ENCODE data around the gene TEX50. TPM values are rescaled to one million over a fixed set of nuclear protein-coding genes. Genes with fewer than 3 reads are reported as not detected.

Gene TEX50
- total and polyA plus RNA-seq, 2 of the 8 experiments (the other 6 are each of a cell fraction or from before 2014, with no cell fraction given) = not detected

GRCh38 chr1:173590557-173590956, 44.6 kb upstream of the TEX50 start:
- POLR2A ChIA-PET (ENCODE audit: partially characterized antibody) = no interaction called here
- H3K27ac ChIP-seq (ENCODE audit: low read depth, low read length) = no peak overlapping the region
- TF ChIP-seq MAFK (IDR thresholded peaks at IDR 0.05; ENCODE audit: low read depth, low read length) (no peak), HDAC2 (IDR thresholded peaks at IDR 0.05; ENCODE audit: borderline replicate concordance in 1 of 2, low read depth in 2 of 2, low read length in 2 of 2) (no peak), POLR2A (IDR thresholded peaks at IDR 0.05; ENCODE audit: control extremely low read depth in 1 of 2, low read depth in 2 of 2, low read length in 2 of 2) (no peak), E2F6 (IDR thresholded peaks at IDR 0.05) (no peak), BRCA1 (IDR thresholded peaks at IDR 0.05; ENCODE audit: low read depth, low read length) (no peak), GABPA (IDR thresholded peaks at IDR 0.05; ENCODE audit: borderline replicate concordance, insufficient read depth, low read length) (no peak), POU5F1 (IDR thresholded peaks at IDR 0.05; ENCODE audit: low read depth, low read length) (no peak), KDM5A (IDR thresholded peaks at IDR 0.05; ENCODE audit: low read length) (no peak), RBBP5 (IDR thresholded peaks at IDR 0.05; ENCODE audit: borderline replicate concordance, low read depth, low read length) (no peak), SP4 (IDR thresholded peaks at IDR 0.05; ENCODE audit: low read length) (no peak), CTCF (IDR thresholded peaks at IDR 0.05; ENCODE audit: control extremely low read depth in 1 of 3, insufficient read depth in 1 of 3, low read depth in 1 of 3, low read length in 3 of 3) (no peak), JUND (IDR thresholded peaks at IDR 0.05; ENCODE audit: low read length) (no peak)

More at GRCh38 chr1:173590557-173590956, 44.6 kb upstream of the TEX50 start:
- H3K4me2 ChIP-seq (ENCODE audit: insufficient read depth in 1 of 2, low read depth in 2 of 2, low read length in 2 of 2) = no peak overlapping the region
- H4K8ac ChIP-seq (ENCODE audit: extremely low read depth, insufficient read depth, low read length) = no peak overlapping the region
- no peaks in the 10 kb centered on the region for H3K4me1 ChIP-seq (replicated peaks in 1 of 4; ENCODE audit: control insufficient read depth in 3 of 4, insufficient read depth in 4 of 4, low read length in 3 of 4)
- CTCF ChIA-PET (ENCODE audit: partially characterized antibody) = no interaction called here
- H3K14ac ChIP-seq (ENCODE audit: insufficient read length) = no peak overlapping the region
- no peaks in the 10 kb centered on the region for H3K79me1 ChIP-seq (ENCODE audit: low read depth, low read length)
- H2BK15ac ChIP-seq (ENCODE audit: low read length) = no peak overlapping the region
- H4K5ac ChIP-seq (ENCODE audit: insufficient read length, low read depth, low read length) = no peak overlapping the region
- 79% methylated on average over 1 of the region's 1 CpG; no CpG with 5 or more reads in 1 of the 2 experiments for WGBS, 2 experiments (ENCODE audit: extremely low coverage in 1 of 2, insufficient coverage in 1 of 2, insufficient read length in 1 of 2, insufficient replicate concordance in 2 of 2, low coverage in 1 of 2, low lambda C conversion rate in 2 of 2, missing lambda C conversion rate in 1 of 2)
- H3K18ac ChIP-seq (ENCODE audit: extremely low read depth, low read length) = no peak overlapping the region
- H3K23ac ChIP-seq (ENCODE audit: insufficient read length) = no peak overlapping the region
- H4K91ac ChIP-seq (replicated peaks; ENCODE audit: insufficient read length, low read length) = no peak overlapping the region
- no peaks in the 10 kb centered on the region for H3K27me3 ChIP-seq (replicated peaks in 1 of 4; ENCODE audit: control insufficient read depth in 3 of 4, extremely low read depth in 1 of 4, insufficient read depth in 3 of 4, low read length in 3 of 4)
- no peak overlapping the region for H2AFZ ChIP-seq (ENCODE audit: low read length)
- H3K4ac ChIP-seq (replicated peaks; ENCODE audit: insufficient read length, low read depth, low read length) = no peak overlapping the region
- H2BK5ac ChIP-seq (ENCODE audit: low read depth, low read length) = no peak overlapping the region
- H3K4me3 ChIP-seq (ENCODE audit: extremely low read depth in 1 of 4, insufficient read depth in 2 of 4, low read depth in 3 of 4, low read length in 4 of 4) = no peak overlapping the region
- no peak overlapping the region for H2AK5ac ChIP-seq (ENCODE audit: low read depth, low read length)
- no peaks in the 10 kb centered on the region for H3K9me3 ChIP-seq (ENCODE audit: insufficient read depth in 2 of 2, low read depth in 1 of 2, low read length in 1 of 2)
- no peak overlapping the region for H3K56ac ChIP-seq (replicated peaks; ENCODE audit: insufficient read length, low read depth, low read length)
- no peaks in the 10 kb centered on the region for H3K36me3 ChIP-seq (ENCODE audit: control insufficient read depth in 2 of 4, insufficient read depth in 4 of 4, low read length in 3 of 4)
- no peak for FAIRE-seq
- no peak overlapping the region for H2BK120ac ChIP-seq (replicated peaks; ENCODE audit: low read depth, low read length)
- H4K20me1 ChIP-seq (replicated peaks in 1 of 2; ENCODE audit: control insufficient read depth in 1 of 2, insufficient read depth in 2 of 2, low read length in 2 of 2) = no peaks in the 10 kb centered on the region
- H3K23me2 ChIP-seq (ENCODE audit: low read depth, low read length) = no peaks in the 10 kb centered on the region
- DNase-seq (ENCODE audit: low read depth in 1 of 2, low spot score in 2 of 2) = no peak
- no peak overlapping the region for H3K9ac ChIP-seq (replicated peaks in 1 of 4; ENCODE audit: extremely low read depth in 1 of 4, low read depth in 3 of 4, low read length in 3 of 4)
- no peaks in the 10 kb centered on the region for H3K79me2 ChIP-seq (ENCODE audit: control insufficient read depth in 1 of 2, insufficient read depth in 2 of 2, low read length in 2 of 2)
- no peak overlapping the region for H2BK12ac ChIP-seq (ENCODE audit: low read depth, low read length)
- no peak overlapping the region for H2BK20ac ChIP-seq (ENCODE audit: low read length)

Data from H1 (cell line).